GM18526 (cell line): ENCODE measurements around the gene PRR36.

ENCODE experiments used
- POLR2A ChIP-seq: IDR thresholded peaks from 3 replicates; pipeline ENCODE4 v1.6.1; 2011; ENCODE audit not compliant: insufficient read length; ENCODE audit errors: extremely low read depth

Gene PRR36

DNA sequence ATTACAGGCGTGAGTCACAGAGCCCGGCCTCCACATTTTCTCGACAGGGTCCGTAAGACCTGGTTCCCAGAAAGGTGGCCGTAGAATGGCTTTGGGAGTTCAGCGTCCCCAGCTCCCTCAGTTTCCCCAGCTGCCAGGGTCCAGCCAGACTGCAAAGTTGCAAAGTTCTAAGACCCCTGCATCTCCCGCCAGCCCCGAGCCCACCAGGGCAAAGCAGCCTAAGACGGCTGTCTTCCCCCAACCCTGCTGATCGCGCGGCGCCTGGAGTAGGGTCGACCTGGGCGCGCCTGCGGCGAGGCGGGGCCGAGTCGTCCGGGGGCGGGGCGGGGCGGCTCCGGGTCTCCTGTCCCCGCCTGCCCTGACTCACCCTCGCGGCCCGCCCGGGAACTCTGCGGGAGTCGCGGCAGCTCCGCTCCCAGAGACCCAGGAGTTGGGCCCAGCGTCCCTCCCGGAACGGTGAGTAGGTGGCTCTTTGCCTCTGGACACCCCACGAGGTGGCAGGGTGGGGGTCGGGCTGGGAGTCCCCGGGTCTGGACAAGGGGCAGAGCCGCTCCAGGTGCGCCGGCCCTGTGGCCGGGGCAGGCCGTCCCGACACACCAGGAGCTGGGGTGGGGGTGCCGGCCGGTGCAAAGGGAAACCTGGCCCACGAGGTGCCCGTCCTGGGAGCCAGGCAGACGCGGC, 14.1 kb upstream of the PRR36 start, which contains the start of gene LRRC8E:
Gene LRRC8E, plus strand, starts transcription at position 366 of the 681 bp plus-strand sequence. CDS start 7,094 bp downstream, outside the sequence.
- TF ChIP-seq POLR2A = no peak

- TF ChIP-seq POLR2A = no peak
Observed at GRCh38 chr19:7887408-7888144, 13.4 kb upstream of the PRR36 start.

GRCh38 chr19:7885818-7886217, 11.6 kb upstream of the PRR36 start:
- TF ChIP-seq POLR2A = no peak

DNA sequence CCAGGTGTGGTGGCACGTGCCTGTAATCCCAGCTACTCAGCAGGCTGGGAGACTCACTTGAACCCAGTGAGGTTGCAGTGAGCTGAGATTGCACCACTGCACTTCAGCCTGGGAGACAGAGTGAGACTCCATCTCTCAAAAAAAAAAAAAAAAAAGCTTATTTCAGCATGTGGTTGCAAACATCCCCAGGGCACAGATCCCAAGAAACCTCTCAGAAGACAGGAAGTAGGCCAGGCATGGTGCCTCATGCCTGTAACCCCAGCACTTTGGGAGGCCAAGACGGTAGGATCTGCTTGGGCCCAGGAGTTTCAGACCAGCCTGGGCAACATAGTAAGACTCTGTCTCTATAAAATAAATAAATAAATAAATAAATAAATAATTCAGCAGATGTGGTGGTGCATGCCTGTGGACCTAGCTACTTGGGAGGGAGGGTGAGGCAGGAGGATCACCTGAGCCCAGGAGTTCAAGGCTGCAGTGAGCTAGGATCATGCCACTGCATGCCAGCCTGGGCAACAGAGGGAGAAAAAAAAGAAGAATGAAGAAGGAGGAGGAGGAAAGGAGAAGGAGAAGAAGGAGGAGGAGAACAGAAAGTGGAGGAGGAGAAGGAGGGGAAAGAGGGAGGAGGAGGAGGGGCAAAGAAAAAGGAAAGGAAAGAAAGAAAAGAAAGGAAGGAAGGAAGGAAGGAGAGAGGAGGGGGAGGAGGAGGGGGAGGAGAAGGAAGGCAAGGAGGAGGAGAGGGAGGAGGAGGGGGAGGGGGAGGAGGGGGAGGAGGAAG, 9.8 kb upstream of the PRR36 start:
- no peak for TF ChIP-seq POLR2A

- no peak for TF ChIP-seq POLR2A
Observed at GRCh38 chr19:7883105-7883504, 8.9 kb upstream of the PRR36 start.

DNA sequence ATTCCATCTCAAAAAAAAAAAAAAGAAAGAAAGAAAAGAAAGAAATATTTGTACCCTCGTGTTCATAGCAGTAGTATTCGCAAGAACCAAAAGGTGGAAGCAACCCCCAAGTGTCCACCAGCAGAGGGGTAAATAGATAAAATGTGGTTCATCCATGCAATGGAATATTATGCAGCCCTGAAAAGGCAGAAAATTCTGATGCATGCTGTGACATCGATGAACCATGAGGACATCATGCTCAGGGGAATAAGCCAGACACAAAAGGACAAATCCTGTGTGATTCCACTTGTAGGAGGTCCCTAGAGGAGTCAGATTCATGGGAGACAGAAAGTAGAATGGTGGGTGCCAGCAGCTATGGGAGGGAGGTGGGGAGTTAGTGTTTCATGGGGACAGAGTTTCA, 7.7 kb upstream of the PRR36 start:
- no peak for TF ChIP-seq POLR2A

- TF ChIP-seq POLR2A = no peak
Observed at GRCh38 chr19:7879836-7880235, 5.6 kb upstream of the PRR36 start.

DNA sequence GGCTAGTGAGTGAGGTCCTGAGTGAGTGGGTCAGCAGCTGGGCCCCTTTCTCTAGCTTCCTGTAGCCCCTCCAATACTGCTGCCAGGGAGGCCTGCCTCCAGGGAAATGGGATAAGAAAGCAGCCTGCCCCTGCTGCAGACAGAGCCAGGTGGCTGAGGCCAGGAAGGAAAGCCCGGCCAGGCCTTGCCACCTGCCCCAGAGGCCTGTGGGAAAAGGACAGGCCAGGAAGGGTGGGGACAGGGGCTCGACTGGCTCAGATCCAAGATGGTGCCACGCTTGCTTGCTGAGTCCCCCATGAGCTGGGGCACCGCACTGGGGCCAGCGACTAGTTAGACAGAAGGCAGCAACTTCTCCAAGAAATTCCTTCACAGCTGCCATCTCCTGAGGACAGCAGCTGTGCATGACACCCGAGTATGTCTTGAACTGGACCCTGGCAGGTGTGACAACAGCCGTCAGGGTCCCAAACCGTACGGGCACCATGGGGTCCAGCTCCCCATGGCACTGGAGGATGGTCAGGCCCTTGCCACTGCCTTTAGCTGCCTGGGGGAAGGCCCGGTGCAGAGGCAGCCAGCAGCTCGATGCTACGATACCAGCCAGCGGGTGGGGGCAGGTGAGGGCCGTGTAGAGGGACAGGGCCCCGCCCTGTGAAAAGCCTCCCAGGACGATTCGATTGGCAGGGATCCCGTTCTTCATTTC, 5.1 kb upstream of the PRR36 start:
- TF ChIP-seq POLR2A = no peak

- no peak for TF ChIP-seq POLR2A
Observed at GRCh38 chr19:7877249-7877836, 3.2 kb upstream of the PRR36 start.

DNA sequence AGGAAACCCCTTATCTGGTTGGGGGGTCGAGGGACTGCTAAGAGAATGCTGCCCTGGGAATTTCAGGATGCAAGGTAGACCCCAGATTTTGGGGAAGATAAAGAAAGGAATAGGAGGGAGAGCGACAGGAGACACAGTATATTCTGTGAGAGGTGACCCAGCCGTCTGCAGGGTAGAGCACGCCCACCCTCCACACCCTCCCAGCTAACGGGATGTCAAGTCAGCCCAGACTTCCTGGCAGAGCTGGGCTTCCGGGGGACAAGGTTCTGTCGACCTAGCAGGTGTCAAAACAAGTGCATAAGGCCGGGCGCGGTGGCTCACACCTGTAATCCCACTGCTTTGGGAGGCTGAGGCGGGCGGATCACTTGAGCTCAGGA, 695 bp upstream of the PRR36 start:
- TF ChIP-seq POLR2A = no peak

DNA sequence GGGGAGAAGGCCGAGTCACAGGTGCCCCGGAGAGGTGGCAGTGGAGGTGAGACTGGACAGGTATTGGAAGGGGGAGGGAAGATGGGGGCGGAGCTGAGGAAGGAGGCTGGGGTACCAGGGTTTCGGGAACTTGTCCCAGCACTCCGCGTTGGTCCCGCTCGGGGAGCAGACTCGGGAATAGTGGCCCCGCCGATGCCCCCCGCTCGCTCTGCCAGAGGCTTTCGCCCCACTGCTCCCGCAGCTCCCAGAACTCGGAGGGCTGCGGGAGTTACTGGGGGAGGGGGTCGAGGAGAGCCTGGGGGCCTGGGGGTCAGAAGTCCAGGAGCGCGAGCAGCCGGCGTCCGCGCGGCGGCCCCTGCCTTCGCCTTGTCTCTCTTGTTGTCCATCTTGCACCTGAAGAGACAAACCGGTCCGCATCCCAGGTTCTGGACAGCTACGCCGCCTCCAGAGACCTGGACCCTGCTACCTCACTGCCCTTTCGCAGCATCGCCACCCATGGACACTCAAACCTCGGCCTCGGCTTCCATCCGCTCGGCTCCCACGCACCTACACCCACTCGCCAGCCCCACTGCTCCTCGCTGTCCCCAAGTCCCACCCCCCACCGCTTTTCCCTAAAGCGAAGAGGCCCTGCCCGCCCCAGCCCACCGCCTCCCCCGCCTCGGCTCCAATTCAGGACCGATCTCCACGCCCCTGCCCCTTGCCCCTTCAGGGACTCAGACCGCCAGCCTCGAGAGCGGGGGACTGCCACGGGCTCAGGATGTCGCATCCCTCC, 700 bp downstream of the PRR36 start:
- TF ChIP-seq POLR2A = no peak

DNA sequence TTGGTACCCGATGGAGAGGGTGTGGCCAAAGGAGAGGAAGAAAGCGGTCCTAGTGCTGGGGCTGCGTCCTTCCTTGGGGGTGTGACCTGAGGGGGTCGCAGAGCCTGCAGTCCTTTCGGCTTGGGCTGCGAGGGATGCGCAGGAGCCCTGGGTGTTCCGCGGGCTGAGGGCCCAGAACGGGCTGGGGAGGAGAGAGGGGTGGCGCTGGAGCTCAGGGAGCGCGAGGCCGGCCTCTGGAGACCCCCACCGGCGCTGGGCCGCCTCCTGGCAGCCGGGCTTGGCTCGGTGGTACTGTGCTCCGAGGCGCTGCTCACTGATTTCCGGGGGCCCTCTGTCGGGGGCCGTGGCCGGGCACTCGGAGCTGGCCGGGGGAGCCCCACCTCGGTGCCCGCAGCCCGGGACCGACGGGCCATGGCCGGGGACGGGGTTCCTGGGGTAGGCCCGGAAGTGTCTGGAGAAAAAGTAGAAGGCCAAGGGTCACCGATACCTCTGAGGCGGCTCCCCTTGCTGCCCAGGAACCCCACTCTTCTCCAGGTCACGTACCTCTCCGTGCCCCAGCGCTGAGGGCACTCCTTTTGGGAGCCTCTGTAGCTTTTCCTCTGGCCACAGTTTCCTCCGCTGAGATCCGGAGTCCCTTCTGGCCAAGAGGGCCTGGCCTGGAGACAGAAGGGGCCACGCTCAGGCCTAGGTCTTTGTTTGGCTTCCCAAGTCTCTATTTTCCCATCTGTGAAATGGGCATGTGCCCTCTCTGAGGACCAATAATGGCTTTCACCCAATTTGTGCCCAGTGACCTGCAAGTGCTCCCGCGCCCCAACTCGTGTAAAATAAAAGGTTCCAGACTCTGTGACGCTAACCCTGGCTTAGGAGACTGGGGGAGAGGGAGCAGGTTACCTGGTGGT, 1.6 kb downstream of the PRR36 start:
- no peak for TF ChIP-seq POLR2A
